ENCODE data around the gene FXYD3. TPM values are rescaled to one million over a fixed set of nuclear protein-coding genes. Genes with fewer than 3 reads are reported as not detected.

The FXYD3 gene
- total and polyA plus RNA-seq, 2 of the 13 experiments (the other 11 are each of a cell fraction or from before 2014, with no cell fraction given): 4.9 TPM; not detected in 1

- TF ChIP-seq ZNF770 (CRISPR knock-in tag; IDR thresholded peaks at IDR 0.05): no peak
- no peak for TF ChIP-seq ZNF20 (CRISPR knock-in tag; IDR thresholded peaks at IDR 0.05)
- no peak for TF ChIP-seq MED8 (CRISPR knock-in tag; IDR thresholded peaks at IDR 0.05; ENCODE audit: insufficient replicate concordance)
- no peak for TF ChIP-seq ZNF768 (CRISPR knock-in tag; IDR thresholded peaks at IDR 0.05)
- 0 out of 2 replicates have a peak, but pooled peaks have one; percentile 21 for TF ChIP-seq BRD4 (CRISPR knock-in tag; IDR thresholded peaks at IDR 0.05)
- peak; percentile 34 to 63; a peak in 1 of 4 replicates for TF ChIP-seq HMGXB4 (CRISPR knock-in tag; IDR thresholded peaks at IDR 0.05; ENCODE audit: borderline replicate concordance in 1 of 2, low read depth in 1 of 2)
- TF ChIP-seq ZXDC (CRISPR knock-in tag; IDR thresholded peaks at IDR 0.05): no peak
- peak; percentile 52; the same call in 1 of the 2 replicates for TF ChIP-seq TARDBP (CRISPR knock-in tag; IDR thresholded peaks at IDR 0.05)
- TF ChIP-seq TERF1 (CRISPR knock-in tag; IDR thresholded peaks at IDR 0.05): no peak
- TF ChIP-seq ZNF468 (CRISPR knock-in tag; IDR thresholded peaks at IDR 0.05): no peak
- no peak for TF ChIP-seq FLYWCH1 (CRISPR knock-in tag; IDR thresholded peaks at IDR 0.05)
- no peak for TF ChIP-seq EED (CRISPR knock-in tag; IDR thresholded peaks at IDR 0.05)
- no peak; the same call in 1 of the 2 replicates for TF ChIP-seq GFI1 (CRISPR knock-in tag; IDR thresholded peaks at IDR 0.05; ENCODE audit: borderline replicate concordance)
- no peak for TF ChIP-seq RBM39 (IDR thresholded peaks at IDR 0.05; ENCODE audit: low read depth, low read length, poor library complexity, severe bottlenecking)
- no peak for TF ChIP-seq FOXJ3 (CRISPR knock-in tag; IDR thresholded peaks at IDR 0.05; ENCODE audit: borderline replicate concordance)
- TF ChIP-seq TCF12 (IDR thresholded peaks at IDR 0.05): no peak
- 0 out of 2 replicates have a peak, but pooled peaks have one; percentile 60 for TF ChIP-seq TCF12 (CRISPR knock-in tag; IDR thresholded peaks at IDR 0.05)
- no peak for TF ChIP-seq U2AF2 (IDR thresholded peaks at IDR 0.05; ENCODE audit: low read depth, low read length)
- TF ChIP-seq ZNF282 (IDR thresholded peaks at IDR 0.05; ENCODE audit: partially characterized antibody): no peak
- TF ChIP-seq SALL1 (CRISPR knock-in tag; IDR thresholded peaks at IDR 0.05): peak; percentile 90
Measured at GRCh38 chr19:35135389-35135909, 19.8 kb downstream of the FXYD3 start (continued).
